Neural progenitor cell (in vitro differentiated cells): ENCODE results near the gene PARD3B. TPM values are rescaled to one million over a fixed set of nuclear protein-coding genes. Genes with fewer than 3 reads are reported as not detected.

Source experiments
- DNase-seq: peaks from one replicate; pipeline ENCODE4 v3.0.0-alpha.2; 2016; ENCODE audit warnings: low spot score
- H2AFZ ChIP-seq: fragments of 200-600 bp; sonication (generic); replicated peaks from 2 replicates; pipeline ENCODE4 v1.6.1; 2016; ENCODE audit warnings: antibody characterized with exemption
- H3F3A ChIP-seq: fragments of 200-600 bp; sonication (generic); 2 replicates; pipeline ENCODE4 v1.6.1; 2016; ENCODE audit warnings: antibody characterized with exemption, low read depth
- H3K27ac ChIP-seq: fragments of 200-600 bp; sonication (generic); 2 replicates; pipeline ENCODE4 v1.5.1; 2016; ENCODE audit warnings: mild to moderate bottlenecking
- H3K27me3 ChIP-seq: fragments of 200-600 bp; sonication (generic); 2 replicates; pipeline ENCODE4 v1.6.1; 2016; ENCODE audit warnings: mild to moderate bottlenecking, moderate library complexity
- H3K36me3 ChIP-seq: fragments of 200-600 bp; sonication (generic); 2 replicates; pipeline ENCODE4 v1.5.1; 2016
- H3K4me1 ChIP-seq: fragments of 200-600 bp; sonication (generic); 2 replicates; pipeline ENCODE4 v1.6.1; 2016; ENCODE audit warnings: mixed run types
- H3K4me2 ChIP-seq: fragments of 200-600 bp; sonication (generic); 2 replicates; pipeline ENCODE4 v1.6.1; 2016
- H3K4me3 ChIP-seq: fragments of 200-600 bp; sonication (generic); 2 replicates; pipeline ENCODE4 v1.5.1; 2016
- H3K79me2 ChIP-seq: fragments of 200-600 bp; sonication (generic); 2 replicates; pipeline ENCODE4 v1.6.1; 2016; ENCODE audit warnings: low read depth
- H3K9ac ChIP-seq: fragments of 200-600 bp; sonication (generic); 2 replicates; pipeline ENCODE4 v1.6.1; 2016
- H3K9me3 ChIP-seq: fragments of 200-600 bp; sonication (generic); 2 replicates; pipeline ENCODE4 v1.5.1; 2016; ENCODE audit warnings: low read depth
- H4K20me1 ChIP-seq: fragments of 200-600 bp; sonication (generic); 2 replicates; pipeline ENCODE4 v1.6.1; 2016; ENCODE audit warnings: low read depth
- H3K27ac Mint-ChIP-seq: 3 replicates; pipeline ENCODE4 v1.8.0; 2021; ENCODE audit warnings: mixed read lengths
- H3K27me3 Mint-ChIP-seq: 2 replicates; pipeline ENCODE4 v1.8.0; 2022; ENCODE audit warnings: low read depth, mild to moderate bottlenecking, inconsistent platforms, moderate library complexity, mixed read lengths; ENCODE audit not compliant: insufficient read depth
- H3K36me3 Mint-ChIP-seq: 3 replicates; pipeline ENCODE4 v1.8.0; 2021; ENCODE audit warnings: mixed read lengths
- H3K4me1 Mint-ChIP-seq: 3 replicates; pipeline ENCODE4 v1.8.0; 2021; ENCODE audit warnings: mixed read lengths
- H3K4me3 Mint-ChIP-seq: 3 replicates; pipeline ENCODE4 v1.8.0; 2021; ENCODE audit warnings: mild to moderate bottlenecking, moderate library complexity, mixed read lengths
- H3K9me3 Mint-ChIP-seq: 3 replicates; pipeline ENCODE4 v1.8.0; 2020; ENCODE audit warnings: mixed read lengths
- EZH2 ChIP-seq: fragments of 200-600 bp; sonication (generic); IDR thresholded peaks from 2 replicates; pipeline ENCODE4 v1.6.1; 2017; ENCODE audit warnings: antibody characterized with exemption, mild to moderate bottlenecking, moderate library complexity
- EZH2phosphoT487 ChIP-seq: fragments of 200-600 bp; sonication (generic); IDR thresholded peaks from 2 replicates; pipeline ENCODE4 v1.6.1; 2017; ENCODE audit warnings: antibody characterized with exemption
- total RNA-seq: library from RNA; depleted of rRNA; stranded (reverse); fragments of >200 nt; gene quantifications from 2 replicates; pipeline ENCODE4 v1.2.3, GENCODE V29; 2015; ENCODE audit warnings: low replicate concordance
- TF ChIP-seq, protein P1 (sequence below): fragments of 200-600 bp; sonication (generic); IDR thresholded peaks from 2 replicates; pipeline ENCODE4 v1.5.1; 2017; ENCODE audit warnings: antibody characterized with exemption, mild to moderate bottlenecking

PARD3B gene
- total RNA-seq, 1 donor from 2014 or later = 8.4 TPM

DNA sequence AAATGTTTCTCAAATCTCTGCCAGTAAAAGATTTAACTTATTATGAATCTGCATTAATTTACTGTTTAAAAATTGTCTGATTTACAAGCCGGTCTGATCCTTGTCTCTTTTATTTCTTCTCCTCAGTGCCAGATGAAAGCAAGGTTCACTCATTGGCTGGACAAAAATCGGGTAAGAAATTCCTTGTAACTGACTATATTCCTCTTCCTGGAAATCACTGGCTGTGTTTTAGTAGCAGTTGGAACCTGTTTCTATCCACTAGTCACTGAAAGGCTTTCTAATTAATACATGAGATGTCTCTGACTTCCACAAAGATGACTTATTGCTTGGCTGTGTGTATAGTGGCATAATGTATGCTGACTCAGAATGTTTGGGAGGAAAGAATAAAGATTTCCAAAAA lies 700.4 kb downstream of the PARD3B start:
- TF ChIP-seq EZH2phosphoT487 = no peak
- TF ChIP-seq, protein P1, sequence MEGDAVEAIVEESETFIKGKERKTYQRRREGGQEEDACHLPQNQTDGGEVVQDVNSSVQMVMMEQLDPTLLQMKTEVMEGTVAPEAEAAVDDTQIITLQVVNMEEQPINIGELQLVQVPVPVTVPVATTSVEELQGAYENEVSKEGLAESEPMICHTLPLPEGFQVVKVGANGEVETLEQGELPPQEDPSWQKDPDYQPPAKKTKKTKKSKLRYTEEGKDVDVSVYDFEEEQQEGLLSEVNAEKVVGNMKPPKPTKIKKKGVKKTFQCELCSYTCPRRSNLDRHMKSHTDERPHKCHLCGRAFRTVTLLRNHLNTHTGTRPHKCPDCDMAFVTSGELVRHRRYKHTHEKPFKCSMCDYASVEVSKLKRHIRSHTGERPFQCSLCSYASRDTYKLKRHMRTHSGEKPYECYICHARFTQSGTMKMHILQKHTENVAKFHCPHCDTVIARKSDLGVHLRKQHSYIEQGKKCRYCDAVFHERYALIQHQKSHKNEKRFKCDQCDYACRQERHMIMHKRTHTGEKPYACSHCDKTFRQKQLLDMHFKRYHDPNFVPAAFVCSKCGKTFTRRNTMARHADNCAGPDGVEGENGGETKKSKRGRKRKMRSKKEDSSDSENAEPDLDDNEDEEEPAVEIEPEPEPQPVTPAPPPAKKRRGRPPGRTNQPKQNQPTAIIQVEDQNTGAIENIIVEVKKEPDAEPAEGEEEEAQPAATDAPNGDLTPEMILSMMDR = no peak
- no peak for TF ChIP-seq EZH2
- H3K27ac Mint-ChIP-seq = no peak overlapping the region
- H3K36me3 ChIP-seq = no peaks in the 10 kb centered on the region
- no peaks in the 10 kb centered on the region for H4K20me1 ChIP-seq
- no peak for DNase-seq
- no peaks in the 10 kb centered on the region for H3F3A ChIP-seq
- no peak overlapping the region for H2AFZ ChIP-seq
- H3K9ac ChIP-seq = no peak overlapping the region
- H3K4me1 Mint-ChIP-seq = peaks cover 12% of the 10 kb centered on the region
- H3K9me3 Mint-ChIP-seq = no peaks in the 10 kb centered on the region
- H3K27me3 ChIP-seq = no peaks in the 10 kb centered on the region
- no peak overlapping the region for H3K4me3 ChIP-seq
- H3K4me2 ChIP-seq = no peak overlapping the region
- H3K4me1 ChIP-seq = no peaks in the 10 kb centered on the region
- H3K9me3 ChIP-seq = no peaks in the 10 kb centered on the region
- no peak overlapping the region for H3K27ac ChIP-seq
- no peaks in the 10 kb centered on the region for H3K36me3 Mint-ChIP-seq
- no peak overlapping the region for H3K4me3 Mint-ChIP-seq
- no peaks in the 10 kb centered on the region for H3K27me3 Mint-ChIP-seq
- H3K79me2 ChIP-seq = no peaks in the 10 kb centered on the region

DNA sequence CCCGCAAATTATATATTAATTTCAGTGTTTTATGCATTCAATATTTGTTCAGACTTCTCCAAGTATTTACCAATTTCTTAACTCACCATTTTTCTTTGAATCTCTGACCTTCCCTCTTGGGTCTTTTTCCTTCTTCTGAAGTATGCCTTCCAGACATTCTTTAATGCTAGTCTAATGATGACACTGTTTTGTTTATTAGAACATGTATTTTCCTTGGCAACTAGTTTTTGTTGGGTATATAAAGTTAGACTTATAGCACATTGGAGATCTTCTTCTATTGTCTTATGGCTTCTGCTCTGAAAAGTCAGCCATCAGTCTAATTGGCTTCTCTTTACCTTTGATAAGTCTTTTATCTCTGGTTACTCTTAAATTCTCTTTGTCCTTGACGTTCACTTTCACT lies 713.8 kb downstream of the PARD3B start:
- no peak overlapping the region for H3K9ac ChIP-seq
- Mint-ChIP-seq H3K27me3 (no peaks in the 10 kb centered on the region), H3K36me3 (peaks cover 6% of the 10 kb centered on the region), H3K4me1 (peaks cover 4% of the 10 kb centered on the region), H3K9me3 (no peaks in the 10 kb centered on the region), H3K27ac (no peak overlapping the region), H3K4me3 (no peak overlapping the region)
- no peaks in the 10 kb centered on the region for H3K9me3 ChIP-seq
- H3K4me2 ChIP-seq = no peak overlapping the region
- no peaks in the 10 kb centered on the region for H4K20me1 ChIP-seq
- no peaks in the 10 kb centered on the region for H3K4me1 ChIP-seq
- no peak for TF ChIP-seq EZH2phosphoT487
- TF ChIP-seq, protein P1 = no peak
- no peak for TF ChIP-seq EZH2
- H3K27ac ChIP-seq = no peak overlapping the region
- no peaks in the 10 kb centered on the region for H3F3A ChIP-seq
- H3K36me3 ChIP-seq = no peaks in the 10 kb centered on the region
- no peak overlapping the region for H2AFZ ChIP-seq
- no peak for DNase-seq
- H3K79me2 ChIP-seq = no peaks in the 10 kb centered on the region
- H3K27me3 ChIP-seq = no peaks in the 10 kb centered on the region
- H3K4me3 ChIP-seq = no peak overlapping the region

- Histone ChIP-seq H3K4me2 (no peak overlapping the region), H3K9ac (no peak overlapping the region), H3K27me3 (no peaks in the 10 kb centered on the region), H3K79me2 (no peaks in the 10 kb centered on the region), H3F3A (no peaks in the 10 kb centered on the region), H2AFZ (no peak overlapping the region), H3K9me3 (no peaks in the 10 kb centered on the region), H4K20me1 (no peaks in the 10 kb centered on the region), H3K4me3 (no peak overlapping the region), H3K4me1 (peaks cover 6% of the 10 kb centered on the region), H3K36me3 (no peaks in the 10 kb centered on the region), H3K27ac (no peak overlapping the region)
- TF ChIP-seq EZH2phosphoT487 = no peak
- TF ChIP-seq, protein P1 = no peak
- no peak for TF ChIP-seq EZH2
- Mint-ChIP-seq H3K4me3 (no peak overlapping the region), H3K4me1 (peaks cover 4% of the 10 kb centered on the region), H3K9me3 (no peaks in the 10 kb centered on the region), H3K27me3 (no peaks in the 10 kb centered on the region), H3K36me3 (no peaks in the 10 kb centered on the region), H3K27ac (no peak overlapping the region)
- no peak for DNase-seq
Observed at GRCh38 chr2:205261516-205262020, 716.3 kb downstream of the PARD3B start.
